Measurements from ENCODE around the gene GABRR3. TPM values are rescaled to one million over a fixed set of nuclear protein-coding genes. Genes with fewer than 3 reads are reported as not detected.
A peak's percentile ranks its signal among the peaks of the same experiment; 100 is the strongest.

The GABRR3 gene
- total RNA-seq, 1 experiment from 2014 or later = not detected

GRCh38 chr3:97967966-97968365 lies 67.1 kb downstream of the GABRR3 start:
- BruUV-seq (replicated peaks) = no TSS peak
- ChIA-PET CTCF (no interaction called here), POLR2A (ENCODE audit: unreplicated experiment) (no interaction called here)
- peaks cover 22% of the 10 kb centered on the region for H3K4me1 ChIP-seq (ENCODE audit: insufficient read depth, low read length)
- no peak overlapping the region for H3K4me3 ChIP-seq (ENCODE audit: low read length)
- H3K9me2 ChIP-seq (replicated peaks; ENCODE audit: low read length) = no peaks in the 10 kb centered on the region
- intact Hi-C loops (cut with micrococcal nuclease) = no loop called here
- H3K9me3 ChIP-seq (ENCODE audit: low read length) = no peaks in the 10 kb centered on the region
- ATAC-seq (no peak), DNase-seq (no peak)
- H3K27me3 ChIP-seq (ENCODE audit: low read length) = no peaks in the 10 kb centered on the region
- H3K79me2 ChIP-seq (ENCODE audit: low read length) = peaks cover 83% of the 10 kb centered on the region
- TF ChIP-seq CTCF (conservative IDR thresholded peaks at IDR 0.05; ENCODE audit: low read depth, low read length) = peak; percentile 32; the same call in 1 of the 2 replicates
- no peak for TF ChIP-seq EZH2 (IDR thresholded peaks at IDR 0.05; ENCODE audit: low read length, unreplicated experiment)
- no peak for TF ChIP-seq EZH2phosphoT487 (IDR thresholded peaks at IDR 0.05; ENCODE audit: borderline replicate concordance, low read length)
- H3K9ac ChIP-seq (ENCODE audit: low read length) = no peak overlapping the region
- no peaks in the 10 kb centered on the region for H3F3A ChIP-seq (ENCODE audit: low read length, unreplicated experiment)
- H2AFZ ChIP-seq (ENCODE audit: low read length) = no peak overlapping the region
- no peaks in the 10 kb centered on the region; the same call in 1 of the 2 replicates for H4K20me1 ChIP-seq (ENCODE audit: low read length)
- H3K36me3 ChIP-seq (ENCODE audit: low read depth, low read length) = peaks cover 17% of the 10 kb centered on the region; the same call in 1 of the 2 replicates
- H3K4me2 ChIP-seq (ENCODE audit: low read length) = no peak overlapping the region
- H3K27ac ChIP-seq (ENCODE audit: low read length) = no peak overlapping the region

GRCh38 chr3:97960993-97961766 lies 73.9 kb downstream of the GABRR3 start:
- POLR2A ChIA-PET (ENCODE audit: unreplicated experiment) = no interaction called here
- H3K36me3 ChIP-seq (ENCODE audit: low read depth, low read length) = peaks cover 44% of the 10 kb centered on the region

More at GRCh38 chr3:97960993-97961766, 73.9 kb downstream of the GABRR3 start:
- Histone ChIP-seq H3K4me3 (ENCODE audit: low read length) (no peak overlapping the region), H3K9me2 (replicated peaks; ENCODE audit: low read length) (no peaks in the 10 kb centered on the region), H3F3A (ENCODE audit: low read length, unreplicated experiment) (no peaks in the 10 kb centered on the region), H3K9me3 (ENCODE audit: low read length) (no peaks in the 10 kb centered on the region), H3K4me1 (ENCODE audit: insufficient read depth, low read length) (0 out of 2 replicates have a peak, but pooled peaks cover 3% of the 10 kb centered on the region), H3K9ac (ENCODE audit: low read length) (no peak overlapping the region), H3K79me2 (ENCODE audit: low read length) (peaks cover 40% of the 10 kb centered on the region), H3K27me3 (ENCODE audit: low read length) (no peaks in the 10 kb centered on the region), H2AFZ (ENCODE audit: low read length) (no peak overlapping the region), H4K20me1 (ENCODE audit: low read length) (no peaks in the 10 kb centered on the region), H3K27ac (ENCODE audit: low read length) (no peak overlapping the region), H3K4me2 (ENCODE audit: low read length) (no peak overlapping the region)
- DNase-seq (no peak), ATAC-seq (no peak)
- intact Hi-C loops (cut with micrococcal nuclease) = no loop called here
- BruUV-seq (replicated peaks) = no TSS peak
- CTCF ChIA-PET = no interaction called here
- no peak for TF ChIP-seq CTCF (conservative IDR thresholded peaks at IDR 0.05; ENCODE audit: low read depth, low read length)
- no peak for TF ChIP-seq EZH2 (IDR thresholded peaks at IDR 0.05; ENCODE audit: low read length, unreplicated experiment)

Measured in PC-3 (cell line).